Astrocyte of the cerebellum (primary cell): ENCODE measurements around the gene AGBL1.

ENCODE experiments used
- DNase-seq: peaks from one replicate; pipeline ENCODE4 v3.0.0-alpha.2; 2011; ENCODE audit warnings: low read depth
- H3K4me3 ChIP-seq: 2 replicates; pipeline ENCODE4 v1.5.1; 2011; ENCODE audit warnings: mild to moderate bottlenecking, low read depth, low read length, moderate library complexity
- in situ Hi-C: cut with HindIII; loops from 2 replicates; pipeline ENCODE4 v1.10.0; 2017; ENCODE audit warnings: low sequenced_read_pairs
- TF ChIP-seq, protein P1 (sequence below): IDR thresholded peaks from 2 replicates; pipeline ENCODE4 v1.5.1; 2012; ENCODE audit warnings: low read length, low read depth, moderate library complexity, mild to moderate bottlenecking; ENCODE audit errors: missing control alignments

Gene AGBL1

DNA sequence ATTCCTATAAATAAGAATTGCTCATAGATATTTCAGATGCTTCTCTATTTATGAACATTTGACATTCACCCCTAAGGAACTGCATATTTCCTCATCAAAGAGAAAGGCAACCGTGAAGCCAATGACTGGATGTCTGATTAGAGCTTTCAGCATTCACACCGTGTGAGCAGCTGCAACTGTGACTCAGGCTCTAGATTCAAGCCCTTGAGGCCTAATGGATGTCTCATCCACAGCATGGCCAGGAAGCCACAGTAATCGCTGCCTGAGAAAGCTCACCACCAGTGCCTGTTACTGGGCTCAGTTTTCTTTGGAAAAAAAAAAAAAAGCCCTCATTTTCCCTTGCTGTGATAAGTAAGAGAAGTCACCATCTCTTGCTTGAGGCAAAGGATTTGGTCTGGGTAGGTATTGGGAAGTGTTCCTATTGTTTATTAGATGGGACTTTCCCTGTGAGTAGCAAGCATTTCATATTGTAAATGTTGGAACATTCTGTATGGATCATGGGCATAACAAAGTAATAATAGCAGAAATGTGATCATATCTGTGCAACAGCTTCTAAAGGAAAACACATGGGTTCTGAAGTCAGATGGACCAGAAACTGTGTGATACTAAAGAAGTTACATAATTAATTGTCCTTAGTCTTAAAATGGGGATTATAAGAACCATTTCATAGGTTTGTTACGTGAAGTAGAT is 783.7 kb downstream of the AGBL1 start:
- TF ChIP-seq, protein P1, sequence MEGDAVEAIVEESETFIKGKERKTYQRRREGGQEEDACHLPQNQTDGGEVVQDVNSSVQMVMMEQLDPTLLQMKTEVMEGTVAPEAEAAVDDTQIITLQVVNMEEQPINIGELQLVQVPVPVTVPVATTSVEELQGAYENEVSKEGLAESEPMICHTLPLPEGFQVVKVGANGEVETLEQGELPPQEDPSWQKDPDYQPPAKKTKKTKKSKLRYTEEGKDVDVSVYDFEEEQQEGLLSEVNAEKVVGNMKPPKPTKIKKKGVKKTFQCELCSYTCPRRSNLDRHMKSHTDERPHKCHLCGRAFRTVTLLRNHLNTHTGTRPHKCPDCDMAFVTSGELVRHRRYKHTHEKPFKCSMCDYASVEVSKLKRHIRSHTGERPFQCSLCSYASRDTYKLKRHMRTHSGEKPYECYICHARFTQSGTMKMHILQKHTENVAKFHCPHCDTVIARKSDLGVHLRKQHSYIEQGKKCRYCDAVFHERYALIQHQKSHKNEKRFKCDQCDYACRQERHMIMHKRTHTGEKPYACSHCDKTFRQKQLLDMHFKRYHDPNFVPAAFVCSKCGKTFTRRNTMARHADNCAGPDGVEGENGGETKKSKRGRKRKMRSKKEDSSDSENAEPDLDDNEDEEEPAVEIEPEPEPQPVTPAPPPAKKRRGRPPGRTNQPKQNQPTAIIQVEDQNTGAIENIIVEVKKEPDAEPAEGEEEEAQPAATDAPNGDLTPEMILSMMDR = no peak
- in situ Hi-C loops = no loop called here
- peak; percentile 74 for DNase-seq
- no peak overlapping the region for H3K4me3 ChIP-seq

DNA sequence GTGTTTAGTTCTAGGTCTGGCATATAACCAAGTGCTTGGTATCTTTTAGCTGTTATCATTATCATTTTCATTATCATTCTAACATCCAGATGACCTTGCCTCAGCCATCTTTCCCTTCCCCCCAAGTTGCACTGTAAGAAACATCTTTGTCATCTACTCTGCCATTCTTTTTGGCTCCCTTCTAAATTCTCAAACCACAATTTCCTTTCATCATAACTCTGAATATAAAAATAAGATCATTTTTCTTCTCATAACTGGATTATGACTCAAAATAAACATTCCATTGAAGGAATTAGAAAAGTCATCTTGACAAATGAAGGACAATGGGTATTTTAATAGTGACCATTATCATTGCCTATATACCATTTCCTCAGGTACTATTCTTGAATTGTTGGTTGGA is 786.2 kb downstream of the AGBL1 start:
- in situ Hi-C loops = no loop called here
- no peak for DNase-seq
- H3K4me3 ChIP-seq = no peak overlapping the region
- TF ChIP-seq, protein P1 = no peak

DNA sequence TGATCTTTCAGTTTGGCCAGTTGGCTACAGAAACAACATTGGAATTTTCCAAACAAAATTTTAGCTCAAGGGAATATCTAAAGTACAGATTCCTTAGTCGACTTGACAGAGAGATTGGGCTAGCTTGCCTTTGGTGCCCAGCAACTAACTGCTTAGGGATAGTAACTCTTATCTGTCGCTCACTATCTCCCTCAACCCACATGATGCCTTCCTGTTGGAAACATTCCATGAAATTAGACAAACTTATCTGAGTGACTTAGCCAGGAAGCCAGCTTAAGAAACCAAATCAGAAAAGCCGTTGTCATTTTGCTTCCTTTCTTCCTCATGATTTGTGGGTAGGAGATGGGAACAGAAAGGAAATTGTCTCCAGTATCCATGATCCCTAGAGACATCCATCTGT is 791.2 kb downstream of the AGBL1 start:
- TF ChIP-seq, protein P1 = no peak
- in situ Hi-C loops = no loop called here
- DNase-seq = no peak
- H3K4me3 ChIP-seq = no peak overlapping the region

DNA sequence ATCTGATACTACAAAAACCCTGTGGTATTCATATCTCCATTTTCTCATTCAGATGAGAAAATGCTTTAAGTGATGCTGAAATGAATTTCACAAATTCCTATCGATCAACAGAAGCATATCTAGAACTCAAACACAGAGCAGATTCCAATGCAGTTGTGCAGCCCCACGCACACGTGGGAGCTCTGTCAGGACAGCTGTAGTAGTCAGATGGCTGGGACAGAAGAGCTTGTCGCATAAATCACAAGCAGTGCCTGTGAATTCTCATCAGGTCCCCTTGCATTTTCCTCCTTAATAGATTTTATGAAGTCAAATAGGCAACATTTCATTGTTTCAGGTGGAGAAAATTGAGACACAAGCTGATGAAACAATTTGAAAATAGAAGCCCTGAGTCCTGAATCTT is 792.3 kb downstream of the AGBL1 start:
- DNase-seq = no peak
- no peak overlapping the region for H3K4me3 ChIP-seq
- TF ChIP-seq, protein P1 = no peak
- in situ Hi-C loops = no loop called here

DNA sequence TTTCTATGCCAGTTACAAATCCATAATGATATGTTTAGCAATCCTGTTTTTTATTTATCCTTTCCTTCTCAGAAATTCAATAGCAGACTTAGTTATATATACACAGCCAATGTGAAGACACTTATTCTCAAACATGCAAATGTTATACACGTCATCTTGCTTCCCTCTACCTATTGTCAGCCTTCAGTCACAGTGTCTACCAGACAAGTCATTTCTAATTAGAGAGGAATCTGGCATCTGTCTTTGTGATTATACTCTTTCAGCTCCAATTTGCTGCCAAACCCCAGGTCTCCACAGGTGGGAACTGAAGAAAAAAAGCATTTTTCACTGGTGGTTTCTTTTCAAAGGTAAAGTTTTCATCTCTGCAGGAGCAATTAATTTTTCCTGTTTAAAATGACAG is 793.1 kb downstream of the AGBL1 start:
- in situ Hi-C loops = no loop called here
- no peak for DNase-seq
- H3K4me3 ChIP-seq = no peak overlapping the region
- TF ChIP-seq, protein P1 = no peak

DNA sequence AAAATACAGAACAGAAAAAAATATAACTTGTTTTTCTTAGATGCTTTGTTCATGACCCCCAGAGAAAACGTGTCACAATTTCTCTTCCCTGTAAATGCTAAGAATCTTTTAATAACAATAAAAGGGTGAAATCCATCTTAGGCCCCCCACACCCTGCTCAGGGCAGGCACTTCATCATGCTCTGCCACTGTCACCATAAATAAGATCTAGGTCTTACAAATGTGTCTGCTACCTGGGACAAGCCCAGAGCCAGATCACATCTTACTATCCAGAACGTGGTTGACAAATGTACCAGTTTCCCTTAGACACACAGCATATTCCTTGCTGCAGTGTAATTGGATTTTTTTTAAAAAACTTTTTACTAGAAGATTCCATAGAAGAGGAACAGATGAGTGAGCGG is 795.4 kb downstream of the AGBL1 start:
- no peak for DNase-seq
- H3K4me3 ChIP-seq = no peak overlapping the region
- TF ChIP-seq, protein P1 = no peak
- in situ Hi-C loops = no loop called here
